GM12873 (cell line): ENCODE measurements around the gene RERE.

Experiments
- TF ChIP-seq, protein P1 (sequence below): IDR thresholded peaks from 2 replicates; pipeline ENCODE4 v1.5.1; 2012; ENCODE audit warnings: low read depth, mild to moderate bottlenecking, moderate library complexity, low read length, control low read depth; ENCODE audit not compliant: insufficient read depth; ENCODE audit errors: missing control alignments

RERE gene

DNA sequence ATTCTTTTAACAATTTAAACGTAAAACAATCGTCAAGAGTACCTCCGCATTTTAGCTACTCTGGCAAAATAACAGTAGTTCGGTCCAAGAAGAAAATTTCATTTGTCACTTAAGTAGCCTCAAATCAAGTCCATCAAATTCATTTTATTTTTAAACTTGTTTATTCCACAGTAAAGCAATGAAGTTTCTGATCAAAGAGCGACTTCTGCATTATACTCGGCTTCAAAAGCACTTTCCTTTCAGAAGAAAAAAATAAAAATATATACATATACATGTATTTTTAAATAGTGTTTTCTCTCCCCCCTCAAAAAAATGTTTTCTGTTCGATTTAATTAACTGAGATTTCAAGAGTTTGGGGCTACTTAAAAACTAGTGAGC lies 115.0 kb downstream of the RERE start:
- TF ChIP-seq, protein P1, sequence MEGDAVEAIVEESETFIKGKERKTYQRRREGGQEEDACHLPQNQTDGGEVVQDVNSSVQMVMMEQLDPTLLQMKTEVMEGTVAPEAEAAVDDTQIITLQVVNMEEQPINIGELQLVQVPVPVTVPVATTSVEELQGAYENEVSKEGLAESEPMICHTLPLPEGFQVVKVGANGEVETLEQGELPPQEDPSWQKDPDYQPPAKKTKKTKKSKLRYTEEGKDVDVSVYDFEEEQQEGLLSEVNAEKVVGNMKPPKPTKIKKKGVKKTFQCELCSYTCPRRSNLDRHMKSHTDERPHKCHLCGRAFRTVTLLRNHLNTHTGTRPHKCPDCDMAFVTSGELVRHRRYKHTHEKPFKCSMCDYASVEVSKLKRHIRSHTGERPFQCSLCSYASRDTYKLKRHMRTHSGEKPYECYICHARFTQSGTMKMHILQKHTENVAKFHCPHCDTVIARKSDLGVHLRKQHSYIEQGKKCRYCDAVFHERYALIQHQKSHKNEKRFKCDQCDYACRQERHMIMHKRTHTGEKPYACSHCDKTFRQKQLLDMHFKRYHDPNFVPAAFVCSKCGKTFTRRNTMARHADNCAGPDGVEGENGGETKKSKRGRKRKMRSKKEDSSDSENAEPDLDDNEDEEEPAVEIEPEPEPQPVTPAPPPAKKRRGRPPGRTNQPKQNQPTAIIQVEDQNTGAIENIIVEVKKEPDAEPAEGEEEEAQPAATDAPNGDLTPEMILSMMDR: no peak

DNA sequence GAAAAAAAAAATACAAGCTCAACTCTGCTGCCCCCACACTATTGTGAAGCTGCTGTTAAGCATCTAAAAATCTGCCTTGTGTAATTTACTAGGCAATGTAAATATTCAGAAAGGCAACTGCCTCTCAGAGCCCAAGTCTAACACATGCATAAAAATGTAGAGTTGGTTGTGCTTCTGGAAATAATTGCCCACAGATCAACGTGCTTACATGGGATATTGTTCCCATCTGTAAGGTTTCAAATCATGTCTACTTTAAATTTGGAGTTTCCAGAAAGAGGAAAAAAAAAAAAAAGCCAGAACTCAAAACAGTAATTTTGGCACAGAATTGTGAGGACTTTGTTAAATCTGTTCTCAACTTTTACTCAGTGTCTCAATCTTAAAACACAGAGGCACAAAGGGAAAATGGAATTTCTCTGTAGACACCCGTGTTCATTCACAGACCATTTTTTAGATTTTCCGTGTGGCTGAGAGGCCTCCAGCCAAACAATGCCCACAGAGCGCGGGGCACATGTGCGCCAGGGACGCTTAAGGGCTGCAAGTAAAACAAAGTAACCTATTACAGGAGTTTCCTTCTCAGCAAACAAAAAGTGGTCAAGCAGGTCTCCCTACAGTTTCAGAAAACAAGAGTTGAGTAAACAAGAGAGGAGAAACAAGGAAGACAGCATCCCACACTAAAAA lies 115.5 kb downstream of the RERE start:
- TF ChIP-seq, protein P1: no peak

DNA sequence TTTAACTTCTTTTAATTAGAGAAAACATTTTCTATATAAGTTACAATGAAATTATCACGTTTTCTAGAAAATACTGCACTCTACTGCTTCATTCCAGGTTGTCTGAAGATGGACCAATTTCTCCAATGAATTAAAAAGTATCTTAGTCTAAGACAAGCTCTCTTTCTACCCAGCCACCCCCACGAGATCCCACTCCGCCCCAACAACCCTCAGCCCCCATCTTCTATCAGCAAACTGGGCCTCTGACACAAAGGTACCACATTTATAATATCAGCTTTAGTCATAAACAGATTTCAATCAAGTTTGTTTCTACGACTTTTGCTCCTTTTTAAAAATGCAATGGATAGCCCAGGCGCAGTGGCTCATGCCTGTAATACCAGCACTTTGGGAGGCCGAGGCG lies 117.8 kb downstream of the RERE start:
- TF ChIP-seq, protein P1: no peak

DNA sequence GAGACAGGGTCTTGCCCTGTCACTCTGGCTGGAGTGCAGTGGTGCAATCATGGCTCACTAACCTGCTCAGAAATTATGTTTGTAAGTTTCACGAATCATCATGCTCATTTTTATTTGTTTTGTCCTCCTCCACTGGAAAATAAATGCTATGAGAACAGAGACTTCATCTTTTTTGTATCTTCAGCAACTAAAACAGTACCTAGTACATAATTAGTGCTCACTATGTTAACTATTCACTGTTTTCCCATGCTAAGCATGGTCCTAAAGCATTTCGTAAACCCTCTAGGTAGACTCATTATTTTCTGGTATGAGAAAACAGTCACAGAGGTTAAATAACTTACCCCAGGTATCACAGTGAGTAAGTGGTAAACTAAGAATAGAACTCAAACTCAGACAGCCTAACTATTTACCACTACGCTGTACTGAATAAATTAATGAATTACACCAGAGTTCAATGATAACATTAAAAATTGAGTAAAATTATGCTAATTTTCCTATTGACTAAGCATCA lies 118.4 kb downstream of the RERE start:
- TF ChIP-seq, protein P1: no peak

DNA sequence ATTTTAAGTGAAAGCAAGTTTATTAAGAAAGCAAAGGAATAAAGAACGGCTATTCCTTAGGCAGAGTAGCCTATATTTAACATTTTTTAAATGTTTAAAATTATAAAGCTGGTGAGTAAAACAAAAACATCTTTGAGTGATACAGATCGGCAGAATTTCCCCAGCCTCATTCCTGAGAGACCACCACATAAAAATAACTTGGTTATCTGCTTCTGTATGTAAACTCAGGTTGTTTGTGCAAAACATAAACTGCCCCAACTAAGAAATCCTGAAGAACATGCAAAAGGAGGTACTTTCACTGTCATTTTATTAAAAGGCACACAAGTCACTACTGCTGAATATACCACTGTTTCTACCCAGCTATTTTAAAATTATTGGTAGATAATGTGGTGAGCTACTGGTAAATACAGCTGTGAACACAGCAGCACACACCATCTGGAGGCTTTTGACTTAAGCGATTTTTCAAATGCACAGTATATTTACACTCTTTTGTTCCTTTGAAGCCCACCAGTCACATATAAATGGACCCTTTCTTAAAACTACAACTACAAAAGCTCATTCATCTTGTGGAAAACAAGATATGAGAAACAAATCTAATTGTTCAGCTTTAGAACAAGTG lies 119.3 kb downstream of the RERE start:
- TF ChIP-seq, protein P1: no peak

DNA sequence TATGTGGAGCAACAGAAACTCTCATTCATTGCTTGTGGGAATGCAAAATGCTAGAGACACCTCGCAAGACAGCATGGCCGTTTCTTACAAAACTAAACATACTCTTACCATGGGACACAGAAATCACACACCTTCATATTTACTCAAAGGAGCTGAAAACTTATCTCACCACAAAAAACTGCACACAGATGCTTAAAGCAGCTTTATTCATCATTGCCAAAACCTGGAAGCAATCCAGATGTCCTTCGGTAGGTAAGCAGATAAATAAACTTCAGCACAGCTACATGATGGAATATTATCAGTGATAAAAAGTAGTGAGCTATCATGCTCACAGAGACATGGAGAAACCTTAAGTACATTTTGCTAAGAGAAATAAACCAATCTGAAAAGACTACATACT lies 124.3 kb downstream of the RERE start:
- TF ChIP-seq, protein P1: no peak

DNA sequence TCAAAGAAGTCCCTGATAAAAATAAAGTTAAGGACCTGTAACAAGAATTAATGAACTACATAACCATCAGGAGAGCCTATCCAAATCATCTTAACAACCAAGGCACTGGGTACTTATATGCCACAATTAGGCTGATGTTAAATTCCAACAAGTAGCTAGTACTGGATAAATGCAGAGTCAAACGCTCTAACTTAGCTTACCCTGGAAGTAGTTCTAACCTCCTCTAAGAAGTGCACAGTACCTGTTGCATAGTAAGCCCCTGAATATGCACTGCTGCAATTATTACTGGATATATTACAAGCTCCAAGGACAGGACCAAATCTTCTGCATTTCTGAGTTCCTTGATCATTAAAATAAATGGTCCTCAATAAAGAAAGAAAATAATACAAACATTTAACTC lies 125.8 kb downstream of the RERE start:
- TF ChIP-seq, protein P1: no peak
